Esophagus squamous epithelium (tissue), 5 donors: ENCODE data around the gene DLG2. TPM values are rescaled to one million over a fixed set of nuclear protein-coding genes. Genes with fewer than 3 reads are reported as not detected.

Experiments
- DNase-seq: peaks from one replicate; lab custom pipeline; 2025; lab: John Stamatoyannopoulos, UW
- H3K27ac ChIP-seq, 4 donors: fragments of 200-600 bp; sonication (generic); one replicate each; pipeline ENCODE4 v1.5.1; 2016 to 2019; ENCODE audit warnings: mild to moderate bottlenecking in 1 of 4
- H3K27me3 ChIP-seq, 4 donors: fragments of 200-600 bp; sonication (generic); 1 replicate in 3 of 4; 2 replicates in 1 of 4; pipeline versions ENCODE4 v1.5.1 to v1.6.0; 2017 to 2021; ENCODE audit warnings: antibody characterized with exemption in 1 of 4
- H3K36me3 ChIP-seq, 3 donors: fragments of 200-600 bp; sonication (generic); one replicate each; pipeline ENCODE4 v1.5.1; 2016 to 2019
- H3K4me1 ChIP-seq, 3 donors: fragments of 200-600 bp; sonication (generic); one replicate each; pipeline ENCODE4 v1.5.1; 2017 to 2019
- H3K4me3 ChIP-seq, 4 donors: fragments of 200-600 bp; sonication (generic); 1 replicate in 3 of 4; 2 replicates in 1 of 4; pipeline ENCODE4 v1.5.1; 2016 to 2019; ENCODE audit warnings: mild to moderate bottlenecking in 2 of 4, moderate library complexity in 1 of 4
- H3K9me3 ChIP-seq, 3 donors: fragments of 200-600 bp; sonication (generic); one replicate each; pipeline ENCODE4 v1.5.1; 2016 to 2019
- CTCF ChIP-seq, 6 experiments: fragments of 450-650 bp in 4 of 6; fragments of 200-600 bp in 2 of 6; sonication (generic) in 2 of 6; IDR thresholded peaks; one replicate each; pipeline ENCODE4 v1.5.1; 2016 to 2019; ENCODE audit warnings: antibody characterized with exemption in 6 of 6, mild to moderate bottlenecking in 4 of 6, moderate library complexity in 4 of 6
- POLR2A ChIP-seq, 4 donors: fragments of 450-650 bp; IDR thresholded peaks; one replicate each; pipeline ENCODE4 v1.6.1; 2017; ENCODE audit warnings: antibody characterized with exemption in 4 of 4, mild to moderate bottlenecking in 4 of 4, moderate library complexity in 3 of 4
- WGBS, 2 donors: methylation state at CpG; one replicate each; pipeline ENCODE4 v1.1.5; 2018; 5-methylcytosine and 5-hydroxymethylcytosine counted together
- intact Hi-C: fragments of 100-400 bp; cut with DNase I; formaldehyde crosslinking; loops from one replicate; pipeline ENCODE4 v1.15.0; 2022
- total RNA-seq, 4 donors: library from RNA; depleted of rRNA; stranded (reverse); fragments of >200 nt; gene quantifications; one replicate each; pipeline ENCODE4 v1.1.0, GENCODE V29; 2016
- donor health status: DM: yes; HTN: yes; CAD: no.

DLG2 gene
- total RNA-seq, 4 donors from 2014 or later: 2.9 to 27.7 (median 12.6) TPM

- Histone ChIP-seq H3K27ac (no peak overlapping the region), H3K36me3 (no peaks in the 10 kb centered on the region), H3K9me3 (no peaks in the 10 kb centered on the region), H3K4me1 (no peaks in the 10 kb centered on the region), H3K4me3 (no peak overlapping the region), H3K27me3 (no peaks in the 10 kb centered on the region)
- intact Hi-C loops: no loop called here
- TF ChIP-seq POLR2A (IDR thresholded peaks at IDR 0.05): no peak
- no peak for TF ChIP-seq CTCF (IDR thresholded peaks at IDR 0.05)
- no peak for DNase-seq
Measured at GRCh38 chr11:84034484-84034883, 1592.7 kb downstream of the DLG2 start.

- Histone ChIP-seq H3K27me3 (no peaks in the 10 kb centered on the region), H3K4me1 (no peaks in the 10 kb centered on the region), H3K9me3 (no peaks in the 10 kb centered on the region), H3K27ac (no peak overlapping the region), H3K36me3 (no peaks in the 10 kb centered on the region), H3K4me3 (no peak overlapping the region)
- 88 to 96% methylated on average over 1 of the region's 1 CpG for WGBS, 2 donors
- no peak for DNase-seq
- TF ChIP-seq POLR2A (IDR thresholded peaks at IDR 0.05) (no peak), CTCF (IDR thresholded peaks at IDR 0.05) (no peak)
- intact Hi-C loops: no loop called here
Measured at GRCh38 chr11:84024266-84024665, 1602.9 kb downstream of the DLG2 start.

GRCh38 chr11:84022695-84023094 is 1604.4 kb downstream of the DLG2 start:
- no peaks in the 10 kb centered on the region for H3K9me3 ChIP-seq
- H3K4me1 ChIP-seq: no peaks in the 10 kb centered on the region
- no peak overlapping the region for H3K4me3 ChIP-seq
- H3K27me3 ChIP-seq: no peaks in the 10 kb centered on the region
- intact Hi-C loops: no loop called here
- no peak overlapping the region for H3K27ac ChIP-seq
- no peak for TF ChIP-seq POLR2A (IDR thresholded peaks at IDR 0.05)
- TF ChIP-seq CTCF (IDR thresholded peaks at IDR 0.05): no peak
- no peaks in the 10 kb centered on the region for H3K36me3 ChIP-seq
- no peak for DNase-seq

GRCh38 chr11:84022201-84022600 is 1604.9 kb downstream of the DLG2 start:
- H3K9me3 ChIP-seq: no peaks in the 10 kb centered on the region
- no peaks in the 10 kb centered on the region for H3K27me3 ChIP-seq
- no peak for DNase-seq
- no peaks in the 10 kb centered on the region for H3K36me3 ChIP-seq
- no peak for TF ChIP-seq CTCF (IDR thresholded peaks at IDR 0.05)
- TF ChIP-seq POLR2A (IDR thresholded peaks at IDR 0.05): no peak
- H3K27ac ChIP-seq: no peak overlapping the region
- intact Hi-C loops: no loop called here
- H3K4me3 ChIP-seq: no peak overlapping the region
- WGBS, 2 donors: 21 to 33% methylated on average over 1 of the region's 1 CpG
- no peaks in the 10 kb centered on the region for H3K4me1 ChIP-seq

- intact Hi-C loops: no loop called here
- Histone ChIP-seq H3K4me1 (no peaks in the 10 kb centered on the region), H3K4me3 (no peak overlapping the region), H3K36me3 (no peaks in the 10 kb centered on the region), H3K27ac (no peak overlapping the region), H3K9me3 (no peaks in the 10 kb centered on the region), H3K27me3 (no peaks in the 10 kb centered on the region)
- WGBS, 2 donors: 48 to 63% methylated on average over 2 of the region's 2 CpGs
- DNase-seq: no peak
- TF ChIP-seq CTCF (IDR thresholded peaks at IDR 0.05) (no peak), POLR2A (IDR thresholded peaks at IDR 0.05) (no peak)
Measured at GRCh38 chr11:84021291-84021690, 1605.9 kb downstream of the DLG2 start.
